Adrenal gland (tissue), 5 donors: Measurements from ENCODE around the gene FSTL1.

ENCODE experiments used
- POLR2A ChIP-seq, 2 donors: fragments of 450-650 bp; IDR thresholded peaks; one replicate each; pipeline ENCODE4 v1.6.1; 2017; ENCODE audit warnings: antibody characterized with exemption in 2 of 2, mild to moderate bottlenecking in 2 of 2, moderate library complexity in 1 of 2
- TF ChIP-seq, protein P1 (sequence below), 6 experiments: fragments of 450-650 bp in 4 of 6; fragments of 200-600 bp in 2 of 6; sonication (generic) in 1 of 6; IDR thresholded peaks; 1 replicate in 5 of 6; 2 replicates in 1 of 6; pipeline versions ENCODE4 v1.5.1 to v1.8.0; 2016 to 2021; ENCODE audit warnings: antibody characterized with exemption in 6 of 6, mild to moderate bottlenecking in 2 of 6, moderate library complexity in 1 of 6
- donor health status: DM: no; HTN: no; CAD: no.

DNA sequence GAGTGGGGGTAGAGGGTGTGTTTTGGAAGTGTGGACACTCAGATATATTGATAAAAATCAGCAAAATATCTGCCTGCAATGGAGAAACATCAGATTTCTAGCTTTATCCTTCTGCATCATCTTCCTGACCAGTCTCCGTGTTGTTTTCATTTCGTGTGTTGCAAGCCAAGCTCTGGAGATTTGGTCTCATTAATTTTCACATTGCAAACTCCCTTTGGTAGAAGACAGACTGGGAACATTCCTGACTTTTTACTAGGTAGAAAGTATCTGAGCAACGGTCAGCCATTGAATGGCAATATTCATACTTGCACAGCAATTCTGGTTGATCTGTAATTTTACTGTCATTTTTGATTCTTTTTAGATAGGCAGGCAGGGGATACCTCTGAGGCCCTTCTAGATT, 30.4 kb downstream of the FSTL1 start:
- TF ChIP-seq POLR2A (IDR thresholded peaks at IDR 0.05): no peak
- TF ChIP-seq, protein P1, sequence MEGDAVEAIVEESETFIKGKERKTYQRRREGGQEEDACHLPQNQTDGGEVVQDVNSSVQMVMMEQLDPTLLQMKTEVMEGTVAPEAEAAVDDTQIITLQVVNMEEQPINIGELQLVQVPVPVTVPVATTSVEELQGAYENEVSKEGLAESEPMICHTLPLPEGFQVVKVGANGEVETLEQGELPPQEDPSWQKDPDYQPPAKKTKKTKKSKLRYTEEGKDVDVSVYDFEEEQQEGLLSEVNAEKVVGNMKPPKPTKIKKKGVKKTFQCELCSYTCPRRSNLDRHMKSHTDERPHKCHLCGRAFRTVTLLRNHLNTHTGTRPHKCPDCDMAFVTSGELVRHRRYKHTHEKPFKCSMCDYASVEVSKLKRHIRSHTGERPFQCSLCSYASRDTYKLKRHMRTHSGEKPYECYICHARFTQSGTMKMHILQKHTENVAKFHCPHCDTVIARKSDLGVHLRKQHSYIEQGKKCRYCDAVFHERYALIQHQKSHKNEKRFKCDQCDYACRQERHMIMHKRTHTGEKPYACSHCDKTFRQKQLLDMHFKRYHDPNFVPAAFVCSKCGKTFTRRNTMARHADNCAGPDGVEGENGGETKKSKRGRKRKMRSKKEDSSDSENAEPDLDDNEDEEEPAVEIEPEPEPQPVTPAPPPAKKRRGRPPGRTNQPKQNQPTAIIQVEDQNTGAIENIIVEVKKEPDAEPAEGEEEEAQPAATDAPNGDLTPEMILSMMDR (IDR thresholded peaks at IDR 0.05): no peak
